Tibial nerve (tissue), 4 donors: ENCODE data around the gene PELO. TPM values are rescaled to one million over a fixed set of nuclear protein-coding genes. Genes with fewer than 3 reads are reported as not detected.

ENCODE experiments used
- DNase-seq, 2 donors: peaks; one replicate each; pipeline ENCODE4 v3.0.0-alpha.2; 2019; ENCODE audit warnings: low spot score in 2 of 2
- H3K27ac ChIP-seq, 4 donors: fragments of 200-600 bp; sonication (generic) in 3 of 4; one replicate each; pipeline ENCODE4 v1.5.1; 2017 to 2019; ENCODE audit warnings: mild to moderate bottlenecking in 1 of 4
- H3K27me3 ChIP-seq, 2 donors: fragments of 200-600 bp; sonication (generic) in 1 of 2; one replicate each; pipeline versions ENCODE4 v1.5.1 to v1.6.0; 2017 to 2019
- H3K36me3 ChIP-seq, 3 donors: fragments of 200-600 bp; sonication (generic); one replicate each; pipeline ENCODE4 v1.5.1; 2018 to 2019
- H3K4me1 ChIP-seq, 4 donors: fragments of 200-600 bp; sonication (generic) in 3 of 4; one replicate each; pipeline ENCODE4 v1.5.1; 2017 to 2019
- H3K4me3 ChIP-seq, 4 donors: fragments of 200-600 bp; sonication (generic) in 3 of 4; one replicate each; pipeline ENCODE4 v1.5.1; 2017 to 2019; ENCODE audit warnings: mild to moderate bottlenecking in 1 of 4, moderate library complexity in 1 of 4
- H3K9me3 ChIP-seq, 4 donors: fragments of 200-600 bp; sonication (generic) in 3 of 4; one replicate each; pipeline ENCODE4 v1.5.1; 2017 to 2019
- CTCF ChIP-seq, 5 experiments: fragments of 200-600 bp in 3 of 5; fragments of 450-650 bp in 2 of 5; sonication (generic) in 3 of 5; IDR thresholded peaks; one replicate each; pipeline ENCODE4 v1.5.1; 2016 to 2019; ENCODE audit warnings: antibody characterized with exemption in 5 of 5, mild to moderate bottlenecking in 3 of 5, moderate library complexity in 2 of 5
- EP300 ChIP-seq, 2 donors: sonication (generic); formaldehyde crosslinking; IDR thresholded peaks; one replicate each; pipeline ENCODE4 v1.6.1; 2017; ENCODE audit warnings: antibody characterized with exemption in 2 of 2, mild to moderate bottlenecking in 1 of 2
- POLR2A ChIP-seq, 2 donors: fragments of 450-650 bp; IDR thresholded peaks; one replicate each; pipeline ENCODE4 v1.6.1; 2017; ENCODE audit warnings: antibody characterized with exemption in 2 of 2, mild to moderate bottlenecking in 2 of 2, moderate library complexity in 2 of 2
- WGBS, 2 donors: methylation state at CpG; one replicate each; pipeline ENCODE4 v1.1.5; 2018; 5-methylcytosine and 5-hydroxymethylcytosine counted together
- total RNA-seq, 4 donors: library from RNA; depleted of rRNA; stranded (reverse); fragments of >200 nt; gene quantifications; one replicate each; pipeline ENCODE4 v1.1.0, GENCODE V29; 2016

PELO gene
- total RNA-seq, 4 donors from 2014 or later: 8.4 to 17.8 (median 16.6) TPM

- H3K36me3 ChIP-seq: no peaks in the 10 kb centered on the region
- TF ChIP-seq POLR2A (IDR thresholded peaks at IDR 0.05): no peak
- no peak for TF ChIP-seq CTCF (IDR thresholded peaks at IDR 0.05)
- no peak for TF ChIP-seq EP300 (IDR thresholded peaks at IDR 0.05)
- no peaks in the 10 kb centered on the region for H3K27me3 ChIP-seq
- H3K27ac ChIP-seq: peak overlapping the region in 3 of 4 donors; percentile 87 to 94 (median 89)
- peak overlapping the region in 3 of 4 donors; percentile 6 to 77 (median 77) for H3K4me3 ChIP-seq
- H3K9me3 ChIP-seq: no peaks in the 10 kb centered on the region
- no peak for DNase-seq
- peaks cover 0 to 50% (median 6%) of the 10 kb centered on the region in 4 donors for H3K4me1 ChIP-seq
- WGBS, 2 donors: 58 to 61% methylated on average over 2 of the region's 2 CpGs
These were observed 2.1 kb downstream of the PELO start for GRCh38 chr5:52789851-52790250.

- Histone ChIP-seq H3K27me3 (no peaks in the 10 kb centered on the region), H3K9me3 (no peaks in the 10 kb centered on the region), H3K27ac (peak overlapping the region in 1 of 4 donors; percentile 87), H3K36me3 (no peaks in the 10 kb centered on the region), H3K4me1 (peaks cover 0 to 63% (median 6%) of the 10 kb centered on the region in 4 donors), H3K4me3 (no peak overlapping the region)
- TF ChIP-seq POLR2A (IDR thresholded peaks at IDR 0.05) (no peak), CTCF (IDR thresholded peaks at IDR 0.05) (no peak), EP300 (IDR thresholded peaks at IDR 0.05) (no peak)
- DNase-seq: no peak
- 76 to 81% methylated on average over 1 of the region's 1 CpG for WGBS, 2 donors
These were observed 3.6 kb downstream of the PELO start for GRCh38 chr5:52791366-52791765.

- Histone ChIP-seq H3K36me3 (no peaks in the 10 kb centered on the region), H3K27me3 (no peaks in the 10 kb centered on the region), H3K4me1 (peaks cover 0 to 81% (median 11%) of the 10 kb centered on the region in 4 donors), H3K27ac (peak overlapping the region in 1 of 4 donors; percentile 5), H3K9me3 (no peaks in the 10 kb centered on the region), H3K4me3 (no peak overlapping the region)
- TF ChIP-seq EP300 (IDR thresholded peaks at IDR 0.05) (no peak), POLR2A (IDR thresholded peaks at IDR 0.05) (no peak), CTCF (IDR thresholded peaks at IDR 0.05) (no peak)
- WGBS, 2 donors: 48 to 62% methylated on average over 1 of the region's 1 CpG
- no peak for DNase-seq
These were observed 6.8 kb downstream of the PELO start for GRCh38 chr5:52794519-52794918.

- no peak for TF ChIP-seq CTCF (IDR thresholded peaks at IDR 0.05)
- TF ChIP-seq POLR2A (IDR thresholded peaks at IDR 0.05): no peak
- TF ChIP-seq EP300 (IDR thresholded peaks at IDR 0.05): no peak
- H3K9me3 ChIP-seq: no peaks in the 10 kb centered on the region
- no peaks in the 10 kb centered on the region for H3K27me3 ChIP-seq
- DNase-seq: no peak
- peak overlapping the region in 2 of 4 donors; percentile 16 to 98 for H3K27ac ChIP-seq
- H3K4me3 ChIP-seq: no peak overlapping the region
- peaks cover 0 to 73% (median 16%) of the 10 kb centered on the region in 4 donors for H3K4me1 ChIP-seq
- no peaks in the 10 kb centered on the region for H3K36me3 ChIP-seq
These were observed 8.3 kb downstream of the PELO start for GRCh38 chr5:52796031-52796430.

- 65 to 72% methylated on average over 2 of the region's 2 CpGs for WGBS, 2 donors
- Histone ChIP-seq H3K4me3 (no peak overlapping the region), H3K27me3 (no peaks in the 10 kb centered on the region), H3K36me3 (no peaks in the 10 kb centered on the region), H3K27ac (peak overlapping the region in 2 of 4 donors; percentile 16 to 98), H3K9me3 (no peaks in the 10 kb centered on the region), H3K4me1 (peaks cover 0 to 75% (median 21%) of the 10 kb centered on the region in 4 donors)
- DNase-seq: no peak
- TF ChIP-seq CTCF (IDR thresholded peaks at IDR 0.05): no peak
- no peak for TF ChIP-seq POLR2A (IDR thresholded peaks at IDR 0.05)
- TF ChIP-seq EP300 (IDR thresholded peaks at IDR 0.05): no peak
These were observed 8.9 kb downstream of the PELO start for GRCh38 chr5:52796516-52797103.
